ENCODE results near the gene PTPN14.
"Not testable (repeated sequence)": the region's sequence is repeated elsewhere in the genome, so short reads cannot be mapped to it uniquely, and the experiment has no call there.

DNA sequence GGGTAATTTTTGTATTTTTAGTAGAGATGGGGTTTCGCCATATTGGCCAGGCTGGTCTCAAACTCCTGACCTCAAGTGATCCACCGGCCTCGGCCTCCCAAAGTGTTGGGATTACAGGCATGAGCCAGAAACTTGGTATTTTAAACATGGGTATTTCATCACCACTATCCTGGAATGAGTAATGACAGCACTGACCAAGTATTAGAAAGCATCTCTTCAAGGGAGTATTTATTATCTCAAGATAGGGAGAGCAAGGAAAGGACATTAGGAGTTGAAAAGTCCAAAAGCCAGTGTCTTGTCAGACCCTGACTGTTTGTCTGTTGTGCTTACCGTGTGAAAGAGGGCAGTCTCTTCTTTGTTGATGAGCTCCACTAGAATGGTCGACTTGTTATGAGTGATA lies 156.8 kb downstream of the PTPN14 start:
- TF ChIP-seq, protein P1, sequence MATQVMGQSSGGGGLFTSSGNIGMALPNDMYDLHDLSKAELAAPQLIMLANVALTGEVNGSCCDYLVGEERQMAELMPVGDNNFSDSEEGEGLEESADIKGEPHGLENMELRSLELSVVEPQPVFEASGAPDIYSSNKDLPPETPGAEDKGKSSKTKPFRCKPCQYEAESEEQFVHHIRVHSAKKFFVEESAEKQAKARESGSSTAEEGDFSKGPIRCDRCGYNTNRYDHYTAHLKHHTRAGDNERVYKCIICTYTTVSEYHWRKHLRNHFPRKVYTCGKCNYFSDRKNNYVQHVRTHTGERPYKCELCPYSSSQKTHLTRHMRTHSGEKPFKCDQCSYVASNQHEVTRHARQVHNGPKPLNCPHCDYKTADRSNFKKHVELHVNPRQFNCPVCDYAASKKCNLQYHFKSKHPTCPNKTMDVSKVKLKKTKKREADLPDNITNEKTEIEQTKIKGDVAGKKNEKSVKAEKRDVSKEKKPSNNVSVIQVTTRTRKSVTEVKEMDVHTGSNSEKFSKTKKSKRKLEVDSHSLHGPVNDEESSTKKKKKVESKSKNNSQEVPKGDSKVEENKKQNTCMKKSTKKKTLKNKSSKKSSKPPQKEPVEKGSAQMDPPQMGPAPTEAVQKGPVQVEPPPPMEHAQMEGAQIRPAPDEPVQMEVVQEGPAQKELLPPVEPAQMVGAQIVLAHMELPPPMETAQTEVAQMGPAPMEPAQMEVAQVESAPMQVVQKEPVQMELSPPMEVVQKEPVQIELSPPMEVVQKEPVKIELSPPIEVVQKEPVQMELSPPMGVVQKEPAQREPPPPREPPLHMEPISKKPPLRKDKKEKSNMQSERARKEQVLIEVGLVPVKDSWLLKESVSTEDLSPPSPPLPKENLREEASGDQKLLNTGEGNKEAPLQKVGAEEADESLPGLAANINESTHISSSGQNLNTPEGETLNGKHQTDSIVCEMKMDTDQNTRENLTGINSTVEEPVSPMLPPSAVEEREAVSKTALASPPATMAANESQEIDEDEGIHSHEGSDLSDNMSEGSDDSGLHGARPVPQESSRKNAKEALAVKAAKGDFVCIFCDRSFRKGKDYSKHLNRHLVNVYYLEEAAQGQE (IDR thresholded peaks at IDR 0.05; ENCODE audit: low read depth) = not testable (repeated sequence)
- not testable (repeated sequence) for TF ChIP-seq POLR2AphosphoS5 (IDR thresholded peaks at IDR 0.05; ENCODE audit: low read depth, low read length); EZH2 (IDR thresholded peaks at IDR 0.05); FOSL1 (IDR thresholded peaks at IDR 0.05; ENCODE audit: low read depth); POLR2A (IDR thresholded peaks at IDR 0.05; ENCODE audit: borderline replicate concordance, extremely low read depth, insufficient read depth, insufficient read length); SIN3A (IDR thresholded peaks at IDR 0.05; ENCODE audit: low read depth); YY1 (IDR thresholded peaks at IDR 0.05; ENCODE audit: extremely low read depth, insufficient replicate concordance, low read depth, low read length); EZH2phosphoT487 (IDR thresholded peaks at IDR 0.05; ENCODE audit: borderline replicate concordance); CEBPB (IDR thresholded peaks at IDR 0.05; ENCODE audit: low read depth); SRF (IDR thresholded peaks at IDR 0.05; ENCODE audit: low read depth)
- TF ChIP-seq, protein P2, sequence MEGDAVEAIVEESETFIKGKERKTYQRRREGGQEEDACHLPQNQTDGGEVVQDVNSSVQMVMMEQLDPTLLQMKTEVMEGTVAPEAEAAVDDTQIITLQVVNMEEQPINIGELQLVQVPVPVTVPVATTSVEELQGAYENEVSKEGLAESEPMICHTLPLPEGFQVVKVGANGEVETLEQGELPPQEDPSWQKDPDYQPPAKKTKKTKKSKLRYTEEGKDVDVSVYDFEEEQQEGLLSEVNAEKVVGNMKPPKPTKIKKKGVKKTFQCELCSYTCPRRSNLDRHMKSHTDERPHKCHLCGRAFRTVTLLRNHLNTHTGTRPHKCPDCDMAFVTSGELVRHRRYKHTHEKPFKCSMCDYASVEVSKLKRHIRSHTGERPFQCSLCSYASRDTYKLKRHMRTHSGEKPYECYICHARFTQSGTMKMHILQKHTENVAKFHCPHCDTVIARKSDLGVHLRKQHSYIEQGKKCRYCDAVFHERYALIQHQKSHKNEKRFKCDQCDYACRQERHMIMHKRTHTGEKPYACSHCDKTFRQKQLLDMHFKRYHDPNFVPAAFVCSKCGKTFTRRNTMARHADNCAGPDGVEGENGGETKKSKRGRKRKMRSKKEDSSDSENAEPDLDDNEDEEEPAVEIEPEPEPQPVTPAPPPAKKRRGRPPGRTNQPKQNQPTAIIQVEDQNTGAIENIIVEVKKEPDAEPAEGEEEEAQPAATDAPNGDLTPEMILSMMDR (IDR thresholded peaks at IDR 0.05 in 2 of 3, conservative IDR thresholded peaks at IDR 0.05 in 1 of 3; ENCODE audit: borderline replicate concordance in 1 of 3, insufficient read depth in 1 of 3, low read depth in 2 of 3, low read length in 2 of 3) = not testable (repeated sequence)
- TF ChIP-seq, protein P3, sequence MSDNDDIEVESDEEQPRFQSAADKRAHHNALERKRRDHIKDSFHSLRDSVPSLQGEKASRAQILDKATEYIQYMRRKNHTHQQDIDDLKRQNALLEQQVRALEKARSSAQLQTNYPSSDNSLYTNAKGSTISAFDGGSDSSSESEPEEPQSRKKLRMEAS (IDR thresholded peaks at IDR 0.05) = not testable (repeated sequence)
- TF ChIP-seq, protein P4, sequence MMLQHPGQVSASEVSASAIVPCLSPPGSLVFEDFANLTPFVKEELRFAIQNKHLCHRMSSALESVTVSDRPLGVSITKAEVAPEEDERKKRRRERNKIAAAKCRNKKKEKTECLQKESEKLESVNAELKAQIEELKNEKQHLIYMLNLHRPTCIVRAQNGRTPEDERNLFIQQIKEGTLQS (IDR thresholded peaks at IDR 0.05) = not testable (repeated sequence)
